WTC11 (cell line): ENCODE measurements around the gene TMC4.

Experiments used
- FOXJ3 ChIP-seq: sonication (generic); formaldehyde crosslinking; IDR thresholded peaks from 2 replicates; pipeline ENCODE4 v1.9.0; 2021; ENCODE audit warnings: missing genetic modification reagents, mild to moderate bottlenecking, borderline replicate concordance
- NR2C2 ChIP-seq: sonication (generic); formaldehyde crosslinking; IDR thresholded peaks from 2 replicates; pipeline ENCODE4 v1.8.0; 2022; ENCODE audit warnings: mild to moderate bottlenecking, missing genetic modification reagents

- no peak for TF ChIP-seq NR2C2 (CRISPR knock-in tag)
- no peak for TF ChIP-seq FOXJ3 (CRISPR knock-in tag)
These were observed 43.4 kb downstream of the TMC4 start for GRCh38 chr19:54129617-54129996.
